Bronchial epithelial cell (primary cell): Measurements from ENCODE around the gene PDAP1. TPM values are rescaled to one million over a fixed set of nuclear protein-coding genes. Genes with fewer than 3 reads are reported as not detected.

Experiments used
- DNase-seq: peaks from one replicate; pipeline ENCODE4 v3.0.0-alpha.2; 2010; ENCODE audit warnings: low read depth
- FAIRE-seq: peaks from 2 replicates; lab custom pipeline; 2011; peaks lifted over from hg19 to GRCh38; lab: Jason Lieb, UNC
- H3K27me3 ChIP-seq: 2 replicates; pipeline ENCODE4 v1.5.1; 2011; ENCODE audit warnings: low read length; ENCODE audit not compliant: control insufficient read depth, insufficient read depth
- H3K36me3 ChIP-seq: 2 replicates; pipeline ENCODE4 v1.5.1; 2011; ENCODE audit warnings: low read length; ENCODE audit not compliant: control insufficient read depth, insufficient read depth
- H3K4me3 ChIP-seq: 2 replicates; pipeline ENCODE4 v1.5.1; 2011; ENCODE audit warnings: mild to moderate bottlenecking, low read depth, low read length, control low read depth
- CTCF ChIP-seq: IDR thresholded peaks from 2 replicates; pipeline ENCODE4 v1.5.1; 2011; ENCODE audit warnings: mild to moderate bottlenecking, moderate library complexity, low read length, control low read depth, inconsistent platforms; ENCODE audit not compliant: insufficient read depth, severe bottlenecking
- total RNA-seq: library from RNA; depleted of rRNA; stranded (reverse); fragments of >200 nt; gene quantifications from 2 replicates; pipeline ENCODE4 v1.2.1, GENCODE V29; 2014

PDAP1 gene
- total RNA-seq, 1 donor from 2014 or later: 38.2 TPM

DNA sequence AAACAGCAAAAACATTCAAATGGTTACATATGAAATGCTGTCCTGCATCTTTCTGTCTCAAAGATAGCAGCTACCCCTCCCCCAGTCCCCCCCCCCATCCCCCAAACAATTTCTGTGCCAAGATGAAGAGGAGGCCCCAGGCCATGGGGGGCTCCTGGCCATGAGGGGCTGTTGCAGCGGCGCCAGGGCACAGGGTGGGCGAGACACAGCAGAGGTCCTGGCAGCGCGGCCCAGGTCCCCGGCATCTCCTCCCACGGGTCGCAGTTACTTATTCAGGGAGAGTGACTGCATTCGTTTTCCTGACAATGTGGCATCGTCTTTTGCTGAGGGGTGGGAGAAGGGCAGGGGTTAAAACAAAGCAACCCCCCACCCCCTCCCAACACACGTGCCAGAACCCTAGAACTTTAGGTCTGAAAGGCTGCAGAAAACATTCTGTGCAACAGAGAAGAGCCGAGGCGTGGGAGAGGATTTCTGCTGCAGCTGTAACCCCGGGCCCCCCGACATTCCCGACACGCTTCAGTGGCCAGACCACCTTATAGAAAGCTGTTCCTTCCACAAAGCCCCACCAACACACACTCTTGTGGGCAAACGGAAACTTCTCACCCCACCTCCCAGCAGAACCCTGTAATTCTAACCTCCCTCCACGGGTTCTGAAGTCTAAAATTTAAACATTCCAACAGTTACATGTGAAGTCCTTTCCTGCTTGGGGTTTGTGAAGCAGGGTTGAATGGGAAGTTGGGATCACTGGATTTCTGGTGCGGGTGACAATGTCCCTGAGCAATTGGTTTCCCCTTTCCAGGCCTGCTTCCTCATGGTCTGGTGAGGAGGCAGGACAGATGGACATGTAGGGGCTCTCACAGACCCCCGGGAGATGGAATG is 11.7 kb downstream of the PDAP1 start:
- FAIRE-seq (no peak), DNase-seq (no peak)
- Histone ChIP-seq H3K27me3 (no peaks in the 10 kb centered on the region), H3K36me3 (peaks cover 39% of the 10 kb centered on the region), H3K4me3 (no peak overlapping the region)
- no peak for TF ChIP-seq CTCF

- no peak overlapping the region for H3K4me3 ChIP-seq
- FAIRE-seq (no peak), DNase-seq (no peak)
- H3K36me3 ChIP-seq: peaks cover 45% of the 10 kb centered on the region
- peak; percentile 7 for TF ChIP-seq CTCF
- no peaks in the 10 kb centered on the region for H3K27me3 ChIP-seq
Observed at GRCh38 chr7:99395616-99396327, 12.6 kb downstream of the PDAP1 start.

DNA sequence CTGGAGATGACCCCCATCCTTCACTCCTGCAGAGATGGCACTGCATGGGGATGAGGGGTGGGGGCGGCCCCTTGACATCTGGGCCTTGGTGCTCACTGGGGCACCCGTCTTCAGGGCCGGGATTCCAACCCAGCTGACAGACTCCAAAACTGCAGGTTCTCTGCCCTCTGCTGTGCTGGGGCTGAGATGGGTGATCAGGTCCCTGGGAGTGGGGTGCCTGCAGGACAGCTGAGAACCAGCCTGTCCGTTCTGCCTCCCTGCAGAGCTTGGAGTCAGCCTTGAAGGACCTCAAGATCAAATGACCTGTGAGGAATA is 14.3 kb downstream of the PDAP1 start:
- Histone ChIP-seq H3K36me3 (peaks cover 46% of the 10 kb centered on the region), H3K4me3 (no peak overlapping the region), H3K27me3 (no peaks in the 10 kb centered on the region)
- DNase-seq (no peak), FAIRE-seq (no peak)
- no peak for TF ChIP-seq CTCF

DNA sequence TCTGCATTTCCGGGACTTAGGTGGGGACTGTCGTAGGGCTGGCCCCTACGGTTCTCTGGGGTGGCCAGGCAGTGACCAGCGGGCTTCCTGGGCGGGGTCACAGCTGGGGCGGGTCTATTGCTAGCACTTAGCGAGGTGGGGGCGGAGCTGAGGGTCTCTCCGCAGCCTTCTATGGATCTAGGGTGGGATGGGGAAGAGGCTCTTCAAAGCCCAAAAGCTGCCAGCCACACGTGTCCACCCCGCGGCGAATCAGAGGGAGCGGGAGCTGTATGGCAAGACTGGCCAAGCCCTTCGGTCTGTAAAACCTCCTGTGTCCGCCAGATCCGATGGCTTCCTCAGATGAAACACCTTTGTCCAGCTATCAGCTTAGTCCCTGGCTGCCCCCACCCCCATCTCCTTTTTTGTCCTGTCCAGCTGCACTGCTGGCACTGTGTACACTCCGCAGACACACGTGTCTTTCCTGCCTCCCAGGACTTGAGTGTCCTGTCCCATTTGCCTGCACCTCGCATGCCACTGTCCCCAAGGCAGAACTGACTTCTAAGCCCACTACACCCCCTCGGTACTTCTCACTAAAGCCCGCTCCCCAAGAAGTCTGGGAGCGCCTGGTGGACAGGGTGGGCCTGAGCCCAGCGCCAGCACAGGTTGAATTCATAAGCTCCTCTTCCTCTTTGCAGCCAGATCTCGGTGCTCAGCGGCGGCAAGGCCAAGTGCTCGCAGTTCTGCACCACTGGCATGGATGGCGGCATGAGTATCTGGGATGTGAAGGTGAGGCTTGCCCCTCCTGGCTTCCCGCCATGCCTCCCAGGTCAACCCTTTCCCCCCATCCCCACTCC is 14.8 kb downstream of the PDAP1 start:
- FAIRE-seq (no peak), DNase-seq (no peak)
- TF ChIP-seq CTCF: no peak
- H3K36me3 ChIP-seq: peaks cover 44% of the 10 kb centered on the region
- H3K4me3 ChIP-seq: peak overlapping the region; percentile 39
- no peaks in the 10 kb centered on the region for H3K27me3 ChIP-seq

DNA sequence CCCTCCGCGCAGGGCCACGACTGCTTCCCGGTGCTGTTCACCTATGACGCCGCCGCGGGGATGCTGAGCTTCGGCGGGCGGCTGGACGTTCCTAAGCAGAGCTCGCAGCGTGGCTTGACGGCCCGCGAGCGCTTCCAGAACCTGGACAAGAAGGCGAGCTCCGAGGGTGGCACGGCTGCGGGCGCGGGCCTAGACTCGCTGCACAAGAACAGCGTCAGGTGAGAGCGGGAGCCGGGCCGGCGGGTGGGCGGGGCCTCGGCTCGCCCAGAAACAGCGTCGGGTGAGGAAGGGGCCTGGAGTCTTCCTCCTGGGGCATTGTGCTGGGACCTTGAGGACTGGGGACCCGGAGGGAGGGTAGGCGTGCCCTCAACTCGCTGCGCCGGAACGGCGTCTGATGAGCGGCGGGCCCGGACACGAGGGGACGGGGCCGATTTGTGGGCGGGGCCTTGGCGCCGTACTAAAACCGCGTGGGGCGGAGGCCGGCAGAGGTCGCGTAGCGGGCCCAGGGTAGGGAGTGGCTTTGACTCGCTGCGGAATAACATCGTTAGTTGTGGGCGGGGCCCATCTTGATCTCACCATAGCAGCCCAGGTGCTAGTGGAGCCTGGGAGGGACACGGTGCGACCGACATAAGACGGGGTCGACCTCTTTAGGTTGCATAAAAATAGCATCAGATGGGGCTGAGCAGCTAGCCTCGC is 15.6 kb downstream of the PDAP1 start:
- FAIRE-seq: no peak
- Histone ChIP-seq H3K27me3 (no peaks in the 10 kb centered on the region), H3K36me3 (peaks cover 48% of the 10 kb centered on the region), H3K4me3 (peak overlapping the region; percentile 39)
- TF ChIP-seq CTCF: no peak
- DNase-seq: peak; percentile 65
